Mucosa of descending colon (tissue), 3 donors: Measurements from ENCODE around the gene EXOSC2. TPM values are rescaled to one million over a fixed set of nuclear protein-coding genes. Genes with fewer than 3 reads are reported as not detected.

ENCODE experiments used
- ATAC-seq: fragments of 200-7000 bp; cut with Tn5 transposase; one replicate; pipeline ENCODE4 v1.9.1; 2020; ENCODE audit warnings: mild to moderate bottlenecking, moderate library complexity
- DNase-seq, 3 donors: peaks; one replicate each; pipeline ENCODE4 v3.0.0-alpha.2; 2020
- H3K36me3 ChIP-seq: fragments of 200-600 bp; one replicate; pipeline ENCODE4 v1.8.0; 2021; ENCODE audit warnings: low read depth, mild to moderate bottlenecking
- H3K4me1 ChIP-seq: fragments of 200-600 bp; one replicate; pipeline ENCODE4 v1.8.0; 2021; ENCODE audit warnings: low read depth, mild to moderate bottlenecking
- H3K4me3 ChIP-seq: fragments of 200-600 bp; one replicate; pipeline ENCODE4 v1.8.0; 2021; ENCODE audit warnings: mild to moderate bottlenecking
- H3K9me3 ChIP-seq: fragments of 200-600 bp; one replicate; pipeline ENCODE4 v1.8.0; 2021; ENCODE audit warnings: mild to moderate bottlenecking
- intact Hi-C, 2 donors: fragments of 100-400 bp; cut with DNase I in 1 of 2; cut with micrococcal nuclease in 1 of 2; formaldehyde crosslinking; loops; one replicate each; pipeline versions ENCODE4 v1.11.0 to v1.11.1; 2022; cut with DNase I, micrococcal nuclease
- long read RNA-seq, 2 donors: library from polyadenylated mRNA; unstranded; transcript quantifications; one replicate each; pipeline ENCODE4 v2.0.0, GENCODE V29; 2019 to 2021
- total RNA-seq, 3 donors: library from RNA; stranded (reverse); fragmentation: NEBNext Ultra II Directional in 2 of 3; extraction: Animal tissue kit (Norgen Biotek cat#: 25700) in 2 of 3; gene quantifications; one replicate each; pipeline versions ENCODE4 v1.2.1 to v1.2.4, GENCODE V29; 2021 to 2023
- TF ChIP-seq, protein P1 (sequence below): fragments of 200-600 bp; IDR thresholded peaks from one replicate; pipeline ENCODE4 v1.8.0; 2022; ENCODE audit warnings: antibody characterized with exemption, mild to moderate bottlenecking
- donor health status: DM: no; HTN: no; CAD: no; lungs with moderate emphysema.
- donor health status: DM: no; HTN: no; CAD: no.
- donor health status: DM: no; HTN: yes; CAD: no.

The EXOSC2 gene, protein sequence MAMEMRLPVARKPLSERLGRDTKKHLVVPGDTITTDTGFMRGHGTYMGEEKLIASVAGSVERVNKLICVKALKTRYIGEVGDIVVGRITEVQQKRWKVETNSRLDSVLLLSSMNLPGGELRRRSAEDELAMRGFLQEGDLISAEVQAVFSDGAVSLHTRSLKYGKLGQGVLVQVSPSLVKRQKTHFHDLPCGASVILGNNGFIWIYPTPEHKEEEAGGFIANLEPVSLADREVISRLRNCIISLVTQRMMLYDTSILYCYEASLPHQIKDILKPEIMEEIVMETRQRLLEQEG
- 10 to 100 TPM; 18.3 to 25.7 (median 19.1) TPM for total RNA-seq
- long read RNA-seq, donor 1, transcript EXOSC2-204 (9 exons, 2,040 nt) = major isoform, 9 of 11 reads
- long read RNA-seq, donor 1, partial matches to known transcripts = 0 of 11 reads
- long read RNA-seq, donor 1, other reads (novel, unspliced or antisense) = 1 of 11 reads
- long read RNA-seq, donor 2, partial matches to known transcripts = 0 of 5 reads
- long read RNA-seq, donor 2, other reads (novel, unspliced or antisense) = 1 of 5 reads

DNA sequence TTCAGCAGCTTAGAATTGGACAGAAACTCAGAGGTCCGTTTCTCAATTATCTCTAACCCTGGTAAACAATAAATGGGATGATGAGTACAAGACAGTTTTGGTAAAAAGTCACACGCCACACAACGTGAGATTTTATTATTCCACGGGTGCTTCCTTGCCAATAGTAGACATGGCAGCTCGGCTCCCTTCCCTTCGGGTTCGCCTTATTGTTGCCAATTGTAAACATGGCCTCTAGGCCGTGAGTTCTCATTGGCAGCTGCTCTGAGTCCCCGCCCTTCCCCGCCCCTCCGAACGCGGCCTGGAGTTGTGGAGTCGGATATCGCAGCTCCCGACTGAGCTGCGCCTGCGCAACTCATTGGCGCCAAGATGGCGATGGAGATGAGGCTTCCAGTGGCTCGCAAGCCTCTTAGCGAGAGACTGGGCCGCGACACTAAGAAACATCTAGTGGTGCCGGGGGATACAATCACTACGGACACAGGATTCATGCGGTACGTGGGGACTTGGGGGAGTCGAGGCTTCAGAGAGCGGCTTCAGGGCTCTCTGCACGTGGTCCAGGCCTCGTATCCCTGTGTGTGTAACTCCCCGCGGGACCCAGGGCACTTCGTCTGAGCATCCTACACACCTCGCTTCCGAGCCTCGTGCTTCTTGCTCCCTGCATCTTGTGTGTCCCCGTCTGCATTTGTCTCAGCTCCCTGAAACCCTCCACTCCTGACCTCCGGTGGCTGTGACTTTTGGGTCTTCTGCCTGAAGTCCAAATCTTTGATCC, at the start of gene EXOSC2:
Gene EXOSC2, plus strand, starts transcription at position 355 of the 766 bp plus-strand sequence. Its CDS starts 12 bp downstream, at position 367.
- intact Hi-C loops = no loop called here
- H3K4me3 ChIP-seq = peak within 1 kb of the TSS; percentile 22
- peaks cover 6% of the 10 kb centered on the region for H3K36me3 ChIP-seq
- DNase-seq = peak; percentile 99
- H3K4me1 ChIP-seq = peaks cover 10% of the 10 kb centered on the region
- H3K9me3 ChIP-seq = no peaks in the 10 kb centered on the region
- TF ChIP-seq, protein P1, sequence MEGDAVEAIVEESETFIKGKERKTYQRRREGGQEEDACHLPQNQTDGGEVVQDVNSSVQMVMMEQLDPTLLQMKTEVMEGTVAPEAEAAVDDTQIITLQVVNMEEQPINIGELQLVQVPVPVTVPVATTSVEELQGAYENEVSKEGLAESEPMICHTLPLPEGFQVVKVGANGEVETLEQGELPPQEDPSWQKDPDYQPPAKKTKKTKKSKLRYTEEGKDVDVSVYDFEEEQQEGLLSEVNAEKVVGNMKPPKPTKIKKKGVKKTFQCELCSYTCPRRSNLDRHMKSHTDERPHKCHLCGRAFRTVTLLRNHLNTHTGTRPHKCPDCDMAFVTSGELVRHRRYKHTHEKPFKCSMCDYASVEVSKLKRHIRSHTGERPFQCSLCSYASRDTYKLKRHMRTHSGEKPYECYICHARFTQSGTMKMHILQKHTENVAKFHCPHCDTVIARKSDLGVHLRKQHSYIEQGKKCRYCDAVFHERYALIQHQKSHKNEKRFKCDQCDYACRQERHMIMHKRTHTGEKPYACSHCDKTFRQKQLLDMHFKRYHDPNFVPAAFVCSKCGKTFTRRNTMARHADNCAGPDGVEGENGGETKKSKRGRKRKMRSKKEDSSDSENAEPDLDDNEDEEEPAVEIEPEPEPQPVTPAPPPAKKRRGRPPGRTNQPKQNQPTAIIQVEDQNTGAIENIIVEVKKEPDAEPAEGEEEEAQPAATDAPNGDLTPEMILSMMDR = no peak
- peak; percentile 92 for ATAC-seq

DNA sequence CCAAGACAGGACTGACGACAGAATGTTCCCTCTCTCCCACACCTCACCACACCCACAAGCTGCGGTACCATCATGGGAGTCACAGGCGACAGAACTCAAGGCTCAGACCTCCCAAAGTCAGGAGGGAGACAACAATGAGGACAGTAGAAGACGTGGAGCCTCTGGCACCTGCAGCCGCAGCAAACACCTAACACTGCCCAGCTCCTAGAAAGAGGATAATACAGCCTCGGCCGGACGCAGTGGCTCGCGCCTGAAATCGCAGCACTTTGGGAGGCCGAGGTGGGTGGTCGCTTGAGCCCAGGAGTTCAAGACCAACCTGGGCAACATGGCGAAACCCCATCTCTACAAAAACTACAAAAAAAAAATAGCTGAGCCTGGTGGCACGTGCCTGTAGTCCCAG, 42.4 kb upstream of the EXOSC2 start:
- no peaks in the 10 kb centered on the region for H3K36me3 ChIP-seq
- no peak for ATAC-seq
- TF ChIP-seq, protein P1 = no peak
- no peak for DNase-seq
- no peak overlapping the region for H3K4me3 ChIP-seq
- H3K4me1 ChIP-seq = no peaks in the 10 kb centered on the region
- H3K9me3 ChIP-seq = no peaks in the 10 kb centered on the region
- intact Hi-C loops = no loop called here

DNA sequence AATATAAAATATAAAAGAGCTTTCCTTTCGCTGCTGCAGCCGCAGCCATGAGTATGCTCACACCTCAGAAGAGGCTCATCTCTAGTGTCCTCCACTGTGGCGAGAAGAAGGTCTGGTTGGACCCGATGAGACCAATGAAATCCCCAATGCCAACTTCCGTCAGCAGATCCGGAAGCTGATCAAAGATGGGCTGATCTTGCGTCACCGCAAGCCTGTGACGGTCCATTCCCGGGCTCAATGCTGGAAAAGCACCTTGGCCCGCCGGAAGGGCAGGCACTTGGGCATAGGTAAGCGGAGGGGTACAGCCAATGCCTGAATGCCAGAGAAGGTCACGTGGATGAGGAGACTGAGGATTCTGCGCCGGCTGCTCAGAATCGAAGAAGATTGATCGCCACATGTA, 41.8 kb upstream of the EXOSC2 start:
- Histone ChIP-seq H3K36me3 (no peaks in the 10 kb centered on the region), H3K9me3 (no peaks in the 10 kb centered on the region), H3K4me3 (no peak overlapping the region), H3K4me1 (no peaks in the 10 kb centered on the region)
- intact Hi-C loops = no loop called here
- DNase-seq = no peak
- no peak for ATAC-seq
- TF ChIP-seq, protein P1 = no peak

DNA sequence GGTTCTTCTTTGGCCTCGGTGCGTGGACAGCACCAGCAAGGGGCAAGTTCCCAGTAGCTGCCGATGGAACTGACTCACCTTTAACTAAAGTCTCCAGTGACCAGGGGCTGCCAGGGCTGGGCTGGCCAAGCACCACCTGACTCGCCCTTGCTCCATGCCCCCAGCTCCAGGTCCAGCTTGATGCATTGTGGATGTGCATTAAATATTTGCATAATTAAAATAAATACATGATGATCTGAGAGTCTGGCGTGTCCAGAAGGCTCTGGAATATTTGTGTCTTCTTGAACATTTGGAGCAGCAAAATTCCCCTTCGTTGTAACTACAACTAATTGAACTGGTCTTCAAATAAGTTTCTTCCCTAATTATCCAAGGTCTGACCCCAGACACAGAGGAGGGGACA, 38.7 kb upstream of the EXOSC2 start:
- no peaks in the 10 kb centered on the region for H3K36me3 ChIP-seq
- DNase-seq (no peak), ATAC-seq (no peak)
- TF ChIP-seq, protein P1 = no peak
- no peak overlapping the region for H3K4me3 ChIP-seq
- H3K9me3 ChIP-seq = no peaks in the 10 kb centered on the region
- no peaks in the 10 kb centered on the region for H3K4me1 ChIP-seq
- intact Hi-C loops = no loop called here

DNA sequence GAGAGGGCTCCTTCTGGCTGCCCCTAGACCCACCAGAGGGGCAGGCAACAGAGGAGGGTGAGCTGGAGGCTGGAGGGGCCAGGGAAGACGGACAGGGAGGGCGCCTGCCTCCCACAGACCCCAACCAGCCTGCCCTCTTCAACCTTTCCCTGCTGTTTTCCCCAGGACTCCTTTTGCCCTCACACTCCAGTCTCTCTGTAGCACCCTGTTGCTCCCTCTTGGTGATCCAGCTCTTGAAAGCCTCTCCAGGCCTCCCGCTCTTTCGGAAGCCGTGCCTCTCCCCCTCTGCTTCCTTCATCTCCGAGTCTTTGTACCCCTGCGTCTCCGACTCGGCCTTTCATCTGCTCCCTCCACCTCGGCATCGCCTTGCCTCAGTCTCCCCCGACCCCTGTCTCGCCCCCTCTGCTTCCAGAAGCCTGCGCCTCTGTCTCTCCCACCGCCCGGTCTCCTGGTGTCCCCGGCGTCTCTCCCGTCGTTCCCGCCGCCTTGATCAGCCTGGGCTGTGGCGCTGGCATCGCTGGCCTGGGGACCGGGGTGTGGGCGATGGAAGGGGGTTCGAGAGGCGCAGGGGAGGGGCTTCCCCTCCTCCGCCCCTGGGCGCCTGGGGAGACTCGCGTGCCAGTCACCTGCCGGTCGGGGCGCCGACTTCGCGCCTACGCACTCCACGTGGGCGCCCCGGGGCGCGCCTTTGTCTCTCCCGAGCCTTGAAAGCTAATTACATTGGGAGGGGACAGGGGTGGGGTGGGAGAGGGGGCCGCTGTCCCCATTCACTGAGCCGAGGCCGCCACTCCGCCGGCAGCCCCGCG, 34.5 kb upstream of the EXOSC2 start:
- Histone ChIP-seq H3K4me3 (no peak overlapping the region), H3K36me3 (no peaks in the 10 kb centered on the region), H3K4me1 (peaks cover 23% of the 10 kb centered on the region), H3K9me3 (no peaks in the 10 kb centered on the region)
- no peak for DNase-seq
- intact Hi-C loops = no loop called here
- TF ChIP-seq, protein P1 = no peak
- no peak for ATAC-seq
